ENCODE measurements around the gene BCL2.

BCL2 gene

DNA sequence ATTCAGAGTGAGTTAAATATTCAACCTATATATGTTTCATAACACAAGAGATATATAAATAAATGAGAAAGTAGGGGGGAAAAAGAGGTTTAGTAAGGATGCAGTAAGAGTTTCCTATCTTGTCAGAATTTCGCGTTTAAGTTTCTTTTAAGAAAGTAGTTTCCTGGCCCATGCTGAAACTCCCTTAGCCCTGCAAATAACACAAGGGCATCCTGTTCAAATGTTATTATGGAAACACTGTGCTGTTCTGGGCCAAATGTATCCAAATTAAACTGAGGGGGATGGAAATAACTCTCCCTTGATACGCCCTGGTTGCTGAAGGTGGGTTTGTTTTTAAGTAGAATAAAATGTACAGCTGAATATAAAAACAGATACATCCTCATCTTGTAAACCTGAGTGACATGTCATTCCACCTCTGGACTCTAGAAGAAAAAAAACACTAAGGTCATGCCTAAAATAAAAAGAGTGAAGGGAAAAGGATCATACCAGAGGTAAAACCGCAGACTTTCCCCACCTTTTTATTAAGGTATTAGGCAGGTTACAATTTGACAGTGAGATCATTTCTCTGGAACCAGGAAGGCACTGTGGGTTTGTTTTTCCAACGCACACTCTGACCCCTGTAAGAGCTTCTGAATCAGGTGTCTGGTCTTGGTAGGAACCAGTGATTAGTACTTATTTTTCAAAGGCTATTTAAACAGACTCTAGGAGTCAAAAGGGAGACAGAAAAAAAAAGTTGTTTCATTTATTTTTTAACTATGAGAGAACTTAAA is 16.7 kb downstream of the BCL2 start:
- Histone ChIP-seq H3K27ac (ENCODE audit: insufficient read depth in 1 of 2, low read depth in 1 of 2, low read length in 2 of 2, poor library complexity in 1 of 2, severe bottlenecking in 2 of 2) (no peak overlapping the region), H3K4me1 (ENCODE audit: control extremely low read depth in 1 of 4, control insufficient read depth in 4 of 4, insufficient read depth in 4 of 4, low read length in 3 of 4) (peaks cover 0 to 34% (median 9%) of the 10 kb centered on the region in 4 experiments), H3K27me3 (replicated peaks in 2 of 5; ENCODE audit: control insufficient read depth in 4 of 5, insufficient read depth in 5 of 5, low read length in 4 of 5) (no peaks in the 10 kb centered on the region), H3K9me3 (ENCODE audit: control extremely low read depth in 1 of 5, control insufficient read depth in 4 of 5, insufficient read depth in 2 of 5, low read depth in 1 of 5, low read length in 4 of 5) (no peaks in the 10 kb centered on the region), H3K36me3 (ENCODE audit: control insufficient read depth in 4 of 4, insufficient read depth in 4 of 4, low read length in 3 of 4) (peaks cover 0 to 29% (median 2%) of the 10 kb centered on the region in 4 experiments), H3K4me3 (ENCODE audit: control insufficient read depth in 1 of 7, extremely low read depth in 1 of 7, insufficient read depth in 4 of 7, low read depth in 2 of 7, low read length in 6 of 7) (no peak overlapping the region)
- WGBS (ENCODE audit: insufficient coverage), result 58% methylated on average over 3 of the region's 5 CpGs
- no peak for DNase-seq
- POLR2A ChIA-PET, result interaction anchor here (0.6 kb wide), 1 partner anchor 587 kb away, joined by 4 read pairs; no protein-coding TSS in a partner anchor
- CTCF ChIA-PET, result interaction anchor here (1.2 kb wide), 1 partner anchor 15 kb away, joined by 4 read pairs; no protein-coding TSS in a partner anchor

DNA sequence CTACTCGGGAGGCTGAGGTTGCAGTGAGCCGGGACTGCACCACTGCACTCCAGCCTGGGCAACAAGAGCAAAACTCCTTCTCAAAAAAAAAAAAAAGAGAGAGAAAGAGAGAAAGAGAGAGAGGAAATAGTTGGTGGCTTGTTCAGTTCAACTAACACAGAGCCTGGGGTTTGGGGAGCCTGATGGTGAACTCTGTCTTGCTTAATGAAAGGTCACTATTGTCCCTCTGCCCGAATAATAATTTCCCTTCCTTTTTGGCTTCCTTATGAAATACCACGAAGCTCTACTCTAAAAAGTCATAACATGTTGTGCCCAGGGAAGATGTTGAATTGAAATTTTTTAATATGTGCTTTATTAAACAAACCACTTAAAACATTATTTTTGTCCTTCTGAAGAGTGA is 17.3 kb downstream of the BCL2 start:
- H3K4me1 ChIP-seq (ENCODE audit: control extremely low read depth in 1 of 4, control insufficient read depth in 4 of 4, insufficient read depth in 4 of 4, low read length in 3 of 4), result peaks cover 0 to 30% (median 9%) of the 10 kb centered on the region in 4 experiments
- no peak for DNase-seq
- H3K27me3 ChIP-seq (replicated peaks in 2 of 5; ENCODE audit: control insufficient read depth in 4 of 5, insufficient read depth in 5 of 5, low read length in 4 of 5), result no peaks in the 10 kb centered on the region
- peaks cover 0 to 33% (median 3%) of the 10 kb centered on the region in 4 experiments for H3K36me3 ChIP-seq (ENCODE audit: control insufficient read depth in 4 of 4, insufficient read depth in 4 of 4, low read length in 3 of 4)
- H3K27ac ChIP-seq (ENCODE audit: insufficient read depth in 1 of 2, low read depth in 1 of 2, low read length in 2 of 2, poor library complexity in 1 of 2, severe bottlenecking in 2 of 2), result no peak overlapping the region
- no peaks in the 10 kb centered on the region for H3K9me3 ChIP-seq (ENCODE audit: control extremely low read depth in 1 of 5, control insufficient read depth in 4 of 5, insufficient read depth in 2 of 5, low read depth in 1 of 5, low read length in 4 of 5)
- WGBS (ENCODE audit: insufficient coverage), result 100% methylated on average over 2 of the region's 4 CpGs
- H3K4me3 ChIP-seq (ENCODE audit: control insufficient read depth in 1 of 7, extremely low read depth in 1 of 7, insufficient read depth in 4 of 7, low read depth in 2 of 7, low read length in 6 of 7), result no peak overlapping the region
- ChIA-PET CTCF (interaction anchor here (1.2 kb wide), 1 partner anchor 16 kb away, joined by 4 read pairs; no protein-coding TSS in a partner anchor), POLR2A (interaction anchor here (0.6 kb wide), 1 partner anchor 586 kb away, joined by 4 read pairs; no protein-coding TSS in a partner anchor)

DNA sequence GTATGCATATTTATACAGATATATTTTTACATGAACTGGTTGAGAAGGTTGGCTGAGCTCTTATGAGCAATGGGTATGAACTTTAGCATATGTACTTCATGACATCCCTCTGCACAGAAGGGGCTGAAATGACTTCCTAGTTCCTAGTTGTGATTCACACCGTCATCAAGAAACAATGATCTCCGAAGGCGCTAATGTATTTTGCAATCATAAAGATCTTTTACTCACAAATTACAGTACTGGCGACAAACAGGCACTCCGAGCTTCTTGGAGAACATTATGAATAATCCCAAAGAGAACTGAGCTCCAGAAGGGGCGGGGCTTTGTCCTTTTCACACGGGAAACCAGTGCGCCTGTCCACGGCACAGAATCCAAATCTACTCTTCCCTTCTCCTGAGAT is 18.1 kb downstream of the BCL2 start:
- H3K4me1 ChIP-seq (ENCODE audit: control extremely low read depth in 1 of 4, control insufficient read depth in 4 of 4, insufficient read depth in 4 of 4, low read length in 3 of 4), result peaks cover 0 to 30% (median 9%) of the 10 kb centered on the region in 4 experiments
- H3K4me3 ChIP-seq (ENCODE audit: control insufficient read depth in 1 of 7, extremely low read depth in 1 of 7, insufficient read depth in 4 of 7, low read depth in 2 of 7, low read length in 6 of 7), result no peak overlapping the region
- no peak overlapping the region for H3K27ac ChIP-seq (ENCODE audit: insufficient read depth in 1 of 2, low read depth in 1 of 2, low read length in 2 of 2, poor library complexity in 1 of 2, severe bottlenecking in 2 of 2)
- peaks cover 0 to 33% (median 3%) of the 10 kb centered on the region in 4 experiments for H3K36me3 ChIP-seq (ENCODE audit: control insufficient read depth in 4 of 4, insufficient read depth in 4 of 4, low read length in 3 of 4)
- POLR2A ChIA-PET, result no interaction called here
- WGBS (ENCODE audit: insufficient coverage), result 89% methylated on average over 7 of the region's 9 CpGs
- CTCF ChIA-PET, result interaction anchor here (0.6 to 1.3 kb wide), 3 partner anchors 10 to 78 kb away, joined by 3 to 4 read pairs (median 4); no protein-coding TSS in a partner anchor
- H3K27me3 ChIP-seq (replicated peaks in 2 of 5; ENCODE audit: control insufficient read depth in 4 of 5, insufficient read depth in 5 of 5, low read length in 4 of 5), result no peaks in the 10 kb centered on the region
- H3K9me3 ChIP-seq (ENCODE audit: control extremely low read depth in 1 of 5, control insufficient read depth in 4 of 5, insufficient read depth in 2 of 5, low read depth in 1 of 5, low read length in 4 of 5), result no peaks in the 10 kb centered on the region
- no peak for DNase-seq

DNA sequence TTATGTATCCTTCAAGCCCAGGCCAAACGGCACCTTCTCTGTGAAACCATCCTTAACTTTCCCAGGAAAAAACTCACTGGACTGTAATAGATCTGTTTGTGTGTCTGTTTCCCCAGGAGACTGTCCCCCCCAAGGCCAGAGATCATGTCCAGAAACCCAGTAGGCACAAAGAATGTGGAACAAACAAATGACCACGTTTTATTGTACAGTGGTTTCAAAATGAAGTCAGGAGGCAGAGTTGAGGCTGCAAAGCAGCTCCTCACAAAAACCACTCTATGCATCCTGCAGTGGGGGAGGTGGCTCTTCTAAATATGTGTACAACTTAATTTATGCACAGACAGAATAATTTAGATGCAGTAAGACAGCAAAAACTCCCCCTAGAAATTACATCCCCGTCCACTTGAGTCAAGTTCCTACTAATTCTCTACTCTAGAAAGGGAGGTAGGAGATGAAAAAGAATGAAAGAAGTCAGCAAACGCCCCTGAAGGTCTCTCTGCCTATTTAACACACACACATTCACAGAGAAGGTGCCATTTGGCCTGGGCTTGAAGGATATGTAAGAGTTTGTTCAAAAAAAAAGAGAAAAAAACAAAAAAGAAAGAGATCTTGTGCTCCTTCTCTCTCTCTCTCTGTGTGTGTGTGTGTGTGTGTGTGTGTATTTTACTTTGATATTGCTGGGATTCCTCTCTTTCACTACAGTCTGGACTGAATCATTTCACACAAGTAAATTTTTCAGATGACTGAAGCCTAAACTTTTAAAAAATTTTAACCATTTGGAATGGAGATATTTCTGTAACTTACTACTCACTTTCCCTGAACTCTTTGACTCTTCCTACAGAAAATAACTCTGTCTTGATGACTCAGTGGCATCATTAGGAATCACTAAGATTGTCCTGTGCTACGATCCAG is 19.5 kb downstream of the BCL2 start:
- peaks cover 0 to 37% (median 3%) of the 10 kb centered on the region in 4 experiments for H3K36me3 ChIP-seq (ENCODE audit: control insufficient read depth in 4 of 4, insufficient read depth in 4 of 4, low read length in 3 of 4)
- H3K9me3 ChIP-seq (ENCODE audit: control extremely low read depth in 1 of 5, control insufficient read depth in 4 of 5, insufficient read depth in 2 of 5, low read depth in 1 of 5, low read length in 4 of 5), result no peaks in the 10 kb centered on the region
- DNase-seq, result peak in 1 of 3 donors; percentile 27
- no peak overlapping the region for H3K27ac ChIP-seq (ENCODE audit: insufficient read depth in 1 of 2, low read depth in 1 of 2, low read length in 2 of 2, poor library complexity in 1 of 2, severe bottlenecking in 2 of 2)
- no peaks in the 10 kb centered on the region for H3K27me3 ChIP-seq (replicated peaks in 2 of 5; ENCODE audit: control insufficient read depth in 4 of 5, insufficient read depth in 5 of 5, low read length in 4 of 5)
- ChIA-PET POLR2A (no interaction called here), CTCF (interaction anchor here (1.6 kb wide), 1 partner anchor 10 kb away, joined by 5 read pairs; no protein-coding TSS in a partner anchor)
- H3K4me3 ChIP-seq (ENCODE audit: control insufficient read depth in 1 of 7, extremely low read depth in 1 of 7, insufficient read depth in 4 of 7, low read depth in 2 of 7, low read length in 6 of 7), result no peak overlapping the region
- 80% methylated on average over 3 of the region's 5 CpGs for WGBS (ENCODE audit: insufficient coverage)
- H3K4me1 ChIP-seq (ENCODE audit: control extremely low read depth in 1 of 4, control insufficient read depth in 4 of 4, insufficient read depth in 4 of 4, low read length in 3 of 4), result peaks cover 0 to 30% (median 9%) of the 10 kb centered on the region in 4 experiments

DNA sequence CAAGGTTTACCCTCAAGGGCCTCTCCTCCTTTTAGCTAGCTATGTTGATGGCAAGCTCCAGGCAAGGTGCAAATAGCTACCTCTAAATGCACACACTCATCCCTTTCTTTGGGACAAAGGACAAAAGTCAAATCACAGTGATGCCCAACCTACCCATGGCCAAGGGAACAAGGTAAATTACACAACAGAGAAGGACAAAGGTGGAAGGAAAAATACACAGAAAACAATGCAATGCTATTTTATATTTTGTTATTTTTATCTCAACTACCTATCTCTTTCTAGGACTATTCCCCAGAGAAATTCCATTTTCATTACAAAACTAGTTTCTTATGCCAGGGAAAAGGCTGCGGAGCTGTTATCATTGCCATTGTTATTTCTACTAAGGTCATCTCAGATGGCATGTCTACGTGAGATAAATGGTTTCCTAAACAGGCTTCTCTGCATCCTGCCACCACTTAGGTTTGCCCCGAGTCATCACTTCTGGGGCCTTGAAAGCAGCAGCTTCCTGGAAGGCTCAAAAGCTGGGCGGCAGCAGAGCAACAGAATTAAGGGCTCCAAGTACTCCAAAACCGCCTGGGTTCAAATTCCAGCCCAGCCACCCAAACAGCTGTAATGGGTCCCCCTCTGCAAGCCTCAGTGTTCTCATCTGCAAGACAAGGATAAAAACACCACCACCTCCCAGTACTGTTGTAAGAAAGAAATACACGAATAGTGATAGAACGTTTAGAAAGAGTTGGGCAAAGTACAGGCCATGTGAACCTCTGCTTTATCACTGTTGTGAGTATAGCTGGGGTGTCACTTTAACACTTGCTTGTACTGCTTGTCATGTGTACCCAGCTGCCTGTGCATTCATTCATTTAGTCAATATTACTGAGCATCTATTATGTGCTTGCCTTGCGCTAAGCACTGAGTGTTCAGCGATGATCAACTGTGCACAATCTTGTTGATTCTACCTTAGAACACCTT is 20.9 kb downstream of the BCL2 start:
- POLR2A ChIA-PET, result no interaction called here
- WGBS (ENCODE audit: insufficient coverage), result 70% methylated on average over 9 of the region's 9 CpGs
- peaks cover 0 to 32% (median 2%) of the 10 kb centered on the region in 4 experiments for H3K36me3 ChIP-seq (ENCODE audit: control insufficient read depth in 4 of 4, insufficient read depth in 4 of 4, low read length in 3 of 4)
- no peaks in the 10 kb centered on the region for H3K9me3 ChIP-seq (ENCODE audit: control extremely low read depth in 1 of 5, control insufficient read depth in 4 of 5, insufficient read depth in 2 of 5, low read depth in 1 of 5, low read length in 4 of 5)
- H3K27ac ChIP-seq (ENCODE audit: insufficient read depth in 1 of 2, low read depth in 1 of 2, low read length in 2 of 2, poor library complexity in 1 of 2, severe bottlenecking in 2 of 2), result no peak overlapping the region
- H3K4me1 ChIP-seq (ENCODE audit: control extremely low read depth in 1 of 4, control insufficient read depth in 4 of 4, insufficient read depth in 4 of 4, low read length in 3 of 4), result peaks cover 0 to 31% (median 10%) of the 10 kb centered on the region in 4 experiments
- H3K4me3 ChIP-seq (ENCODE audit: control insufficient read depth in 1 of 7, extremely low read depth in 1 of 7, insufficient read depth in 4 of 7, low read depth in 2 of 7, low read length in 6 of 7), result no peak overlapping the region
- DNase-seq, result peak in 2 of 3 donors; percentile 39 to 54
- no peaks in the 10 kb centered on the region for H3K27me3 ChIP-seq (replicated peaks in 2 of 5; ENCODE audit: control insufficient read depth in 4 of 5, insufficient read depth in 5 of 5, low read length in 4 of 5)
- CTCF ChIA-PET, result interaction anchor here (0.8 to 1.7 kb wide), 4 partner anchors 12 to 20 kb away, joined by 3 to 6 read pairs (median 5); no protein-coding TSS in a partner anchor

DNA sequence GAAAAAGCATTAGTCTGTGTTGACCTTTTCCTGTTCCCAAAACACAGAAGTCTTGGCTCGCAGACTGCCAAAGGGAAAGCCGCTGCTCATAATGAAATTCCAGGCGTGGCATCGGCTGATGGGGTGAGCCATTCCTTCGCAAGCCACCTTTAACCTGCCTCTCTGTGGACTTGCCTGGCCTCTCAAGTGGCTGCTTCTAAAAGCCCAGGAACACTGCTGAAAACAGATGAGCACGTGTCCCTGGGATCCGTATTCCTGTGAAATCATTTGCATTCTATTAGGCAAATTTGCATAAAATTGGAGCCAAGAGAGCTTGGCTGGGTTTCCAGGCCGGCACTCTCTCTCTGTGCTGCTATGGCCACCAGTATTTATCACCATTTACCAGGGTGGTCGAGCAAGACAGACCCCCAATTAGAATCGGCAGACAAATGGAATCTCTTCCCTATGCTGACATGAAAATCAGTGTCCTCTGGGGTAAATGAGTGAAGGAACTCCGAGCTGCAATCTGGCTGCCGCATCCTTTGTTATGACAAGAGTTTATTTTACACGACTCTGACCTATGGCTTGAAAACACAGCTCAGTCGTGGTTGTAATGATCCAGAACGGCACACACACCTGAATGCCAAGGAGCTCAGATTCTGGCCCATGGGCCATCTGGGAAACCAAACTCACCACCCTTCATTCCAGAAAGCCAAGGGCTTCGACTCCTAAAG is 21.7 kb downstream of the BCL2 start:
- WGBS (ENCODE audit: insufficient coverage), result 88% methylated on average over 14 of the region's 16 CpGs
- ChIA-PET POLR2A (no interaction called here), CTCF (interaction anchor here (0.8 to 1.7 kb wide), 3 partner anchors 13 to 20 kb away, joined by 3 to 6 read pairs (median 5); no protein-coding TSS in a partner anchor)
- Histone ChIP-seq H3K36me3 (ENCODE audit: control insufficient read depth in 4 of 4, insufficient read depth in 4 of 4, low read length in 3 of 4) (peaks cover 0 to 32% (median 2%) of the 10 kb centered on the region in 4 experiments), H3K4me1 (ENCODE audit: control extremely low read depth in 1 of 4, control insufficient read depth in 4 of 4, insufficient read depth in 4 of 4, low read length in 3 of 4) (peaks cover 0 to 36% (median 16%) of the 10 kb centered on the region in 4 experiments), H3K9me3 (ENCODE audit: control extremely low read depth in 1 of 5, control insufficient read depth in 4 of 5, insufficient read depth in 2 of 5, low read depth in 1 of 5, low read length in 4 of 5) (no peaks in the 10 kb centered on the region), H3K27ac (ENCODE audit: insufficient read depth in 1 of 2, low read depth in 1 of 2, low read length in 2 of 2, poor library complexity in 1 of 2, severe bottlenecking in 2 of 2) (no peak overlapping the region), H3K4me3 (ENCODE audit: control insufficient read depth in 1 of 7, extremely low read depth in 1 of 7, insufficient read depth in 4 of 7, low read depth in 2 of 7, low read length in 6 of 7) (no peak overlapping the region), H3K27me3 (replicated peaks in 2 of 5; ENCODE audit: control insufficient read depth in 4 of 5, insufficient read depth in 5 of 5, low read length in 4 of 5) (no peaks in the 10 kb centered on the region)
- DNase-seq, result no peak

Data from common myeloid progenitor, CD34-positive (primary cell).